Stimulated activated CD4-positive, alpha-beta T cell treated with anti-CD3 and anti-CD28 coated beads, Interleukin-1b, Interleukin-23, amount 100 ng/mL, for 48 hours (primary cell): ENCODE measurements around the gene LSM5.

Experiments
- DNase-seq: peaks from one replicate; pipeline ENCODE4 v3.0.0-alpha.2; 2020

Gene LSM5

DNA sequence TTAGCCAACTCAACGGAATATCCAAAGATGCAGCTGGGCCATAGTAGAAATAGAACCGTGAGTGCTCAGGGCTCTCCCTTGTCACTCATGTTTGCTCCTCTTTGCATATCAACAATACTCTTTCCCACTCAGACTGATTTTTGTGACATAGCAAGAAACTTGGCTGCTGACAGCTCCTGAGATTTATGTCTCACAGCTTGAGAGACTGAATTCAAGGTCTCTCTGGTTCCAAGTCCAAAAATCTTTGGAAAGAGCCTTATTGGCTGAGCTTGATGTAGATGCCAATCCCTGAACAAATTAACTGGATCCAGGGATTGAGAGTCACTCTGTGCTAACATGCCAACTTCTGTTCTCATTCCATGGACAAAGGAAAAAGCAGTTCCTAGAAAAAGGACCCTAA lies 30.4 kb downstream of the LSM5 start:
- no peak for DNase-seq

DNA sequence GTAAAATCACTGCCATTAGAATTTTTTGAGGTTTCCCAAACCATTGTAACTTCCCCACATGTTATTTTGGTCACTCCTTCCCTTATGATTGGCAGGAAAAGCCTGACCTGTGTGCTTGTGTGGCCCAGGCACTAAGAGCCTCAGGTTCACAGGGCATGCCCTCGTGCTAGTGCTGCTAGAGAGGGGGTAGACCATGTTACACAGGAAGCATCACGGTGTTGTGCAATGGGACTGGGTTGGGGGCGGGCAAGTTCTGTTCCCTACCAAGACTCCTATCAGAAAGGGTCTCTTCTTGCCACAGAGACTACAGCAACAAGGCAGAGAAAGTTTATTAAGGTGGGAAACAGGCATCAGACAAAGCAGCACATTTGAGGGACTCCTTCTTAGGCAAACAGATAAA lies 32.2 kb downstream of the LSM5 start:
- DNase-seq = no peak

DNA sequence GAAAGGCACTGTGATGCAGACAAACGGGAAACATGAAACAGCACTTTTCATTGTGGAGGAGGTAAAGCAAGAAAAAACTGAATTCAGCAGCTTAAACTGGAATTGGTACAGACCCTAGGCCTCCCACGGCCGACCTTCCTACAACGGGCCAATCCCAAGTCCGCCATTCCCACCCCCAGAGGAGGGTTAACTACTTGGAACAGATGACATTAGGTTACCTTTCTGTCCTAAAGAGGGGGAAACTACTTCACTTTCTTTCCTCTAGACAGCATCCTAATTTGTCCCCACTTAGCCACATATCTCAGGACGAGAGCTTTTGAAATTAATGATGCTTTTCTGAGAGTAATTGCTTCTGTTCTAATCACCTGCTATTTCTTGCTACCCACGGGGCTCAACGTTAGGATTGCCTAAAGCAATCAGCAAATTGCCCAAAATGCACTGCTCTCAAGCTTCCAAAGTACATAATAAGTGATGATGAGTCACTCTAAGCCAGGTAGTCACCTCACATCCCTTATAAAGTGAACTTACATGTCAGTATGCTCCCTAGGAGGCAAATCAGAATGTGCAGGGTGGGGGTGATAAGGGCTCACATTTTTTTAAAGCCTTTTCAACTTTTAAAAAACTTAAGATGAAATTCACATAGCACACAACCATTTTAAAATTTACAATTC lies 36.7 kb downstream of the LSM5 start:
- DNase-seq = no peak

DNA sequence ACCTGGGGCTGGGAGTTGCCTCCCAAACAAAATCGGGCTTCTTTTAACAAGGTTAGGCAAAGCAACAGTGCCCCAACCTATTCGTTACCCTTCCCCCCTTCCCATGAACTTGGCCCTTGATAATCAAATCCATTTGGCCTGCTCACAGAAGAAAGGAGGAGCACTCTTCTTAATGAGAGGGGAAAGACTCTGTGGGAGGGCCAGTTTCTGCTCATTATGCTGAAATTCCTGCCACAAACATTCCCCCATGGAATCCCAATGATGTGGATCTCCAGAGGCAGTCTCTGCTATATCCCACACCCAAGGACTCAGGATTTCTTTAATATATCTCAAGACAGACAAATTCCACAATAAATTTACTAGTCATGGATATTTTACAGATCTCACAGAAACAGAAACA lies 43.0 kb downstream of the LSM5 start:
- DNase-seq = no peak

DNA sequence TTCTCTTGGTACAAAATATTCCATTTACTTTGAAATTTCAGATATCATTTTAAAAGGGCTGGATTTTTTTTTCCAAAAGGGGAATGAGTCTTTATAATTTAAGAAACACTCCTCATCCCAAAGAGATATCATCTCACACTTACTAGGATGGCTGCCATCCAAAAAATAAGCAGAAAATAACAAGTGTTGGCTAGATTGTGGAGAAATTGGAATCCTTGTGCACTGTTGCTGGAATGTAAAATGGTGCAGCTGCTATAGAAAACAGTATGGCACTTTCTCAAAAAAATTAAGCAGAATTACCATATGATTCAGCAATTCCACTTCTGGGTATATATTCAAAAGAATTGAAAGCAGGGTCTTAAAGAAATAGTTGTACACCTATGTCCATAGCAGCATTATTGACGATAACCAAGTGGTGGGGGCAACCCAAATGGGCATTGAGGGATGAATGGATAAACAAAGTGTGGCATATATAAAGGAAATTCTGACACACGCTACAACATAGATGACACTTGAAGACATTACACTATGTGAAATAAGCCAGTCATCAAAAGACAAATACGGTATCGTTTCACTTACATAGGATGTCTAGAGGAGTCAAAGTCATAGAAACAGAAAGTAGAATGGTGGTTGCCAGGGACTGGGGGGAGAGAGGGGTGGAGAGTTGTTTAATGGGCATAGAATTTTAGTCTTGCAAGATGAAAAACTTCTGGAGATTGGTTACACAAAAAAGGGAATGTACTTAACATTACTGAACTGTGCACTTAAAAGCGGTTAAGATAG lies 53.8 kb downstream of the LSM5 start:
- DNase-seq = no peak
